Dermis blood vessel endothelial cell (primary cell): Measurements from ENCODE around the gene INTS12. TPM values are rescaled to one million over a fixed set of nuclear protein-coding genes. Genes with fewer than 3 reads are reported as not detected.

Experiments
- DNase-seq: peaks from one replicate; pipeline ENCODE4 v3.0.0; 2010
- total RNA-seq: library from RNA; depleted of rRNA; stranded (reverse); fragments of >200 nt; gene quantifications from 2 replicates; pipeline ENCODE4 v1.2.3, GENCODE V29; 2014

INTS12 gene
- total RNA-seq, 1 donor from 2014 or later, result 14.1 TPM

DNA sequence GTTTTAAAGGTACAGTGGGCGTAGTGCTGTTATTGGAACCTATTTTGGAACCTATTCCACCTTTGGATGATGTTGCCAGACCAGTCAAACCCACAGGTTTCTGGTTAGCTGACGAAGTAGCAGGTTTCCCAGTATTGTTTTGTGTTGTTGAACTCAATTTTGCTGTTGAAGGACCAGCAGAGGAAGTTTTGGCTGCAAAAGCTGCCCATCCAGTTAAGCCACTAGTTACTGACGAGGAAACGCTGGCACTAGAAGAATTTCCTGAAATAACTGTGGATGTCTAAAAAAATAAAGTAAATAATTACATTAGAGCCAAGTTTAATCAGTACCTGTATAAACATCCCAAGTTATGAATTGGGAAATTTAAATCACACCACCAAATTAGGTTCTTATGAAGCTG is 25.5 kb downstream of the INTS12 start:
- DNase-seq, result peak; percentile 64

DNA sequence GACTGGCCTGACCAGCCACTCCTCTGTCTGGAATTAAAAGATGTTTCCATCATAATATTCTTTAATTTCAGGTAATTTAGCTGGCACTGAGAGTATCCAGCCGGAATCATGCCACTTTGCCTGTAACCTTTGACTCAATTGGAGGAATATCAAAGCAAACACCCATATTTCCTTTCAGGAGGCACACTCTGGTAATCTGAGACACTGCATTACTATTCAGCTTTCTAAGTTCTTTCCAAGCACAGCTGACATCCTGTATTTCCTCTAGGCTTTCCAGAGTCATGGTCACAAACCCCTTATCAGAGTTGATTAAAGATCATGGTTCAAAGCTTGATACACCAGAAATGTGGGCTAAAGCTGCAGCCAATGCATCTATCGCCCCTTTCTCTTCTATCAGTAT is 29.3 kb downstream of the INTS12 start:
- peak; percentile 44 for DNase-seq

DNA sequence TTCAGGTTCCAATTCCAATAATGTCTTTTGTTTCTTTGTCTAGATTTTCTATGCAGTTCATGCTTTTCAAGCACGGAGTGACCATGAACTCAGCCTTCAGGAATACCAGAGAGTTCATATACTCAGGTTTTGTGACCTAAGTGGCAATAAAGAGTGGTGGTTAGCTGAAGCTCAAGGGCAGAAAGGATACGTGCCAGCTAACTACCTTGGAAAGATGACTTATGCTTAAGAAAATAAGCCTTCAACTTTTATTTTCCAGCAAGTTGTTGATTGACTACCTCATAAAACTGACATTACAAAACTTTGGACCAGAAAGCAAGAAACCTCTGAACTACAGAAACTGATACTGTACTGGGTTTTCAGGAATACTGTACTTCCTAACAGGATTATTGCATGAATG is 30.8 kb downstream of the INTS12 start:
- DNase-seq, result no peak

DNA sequence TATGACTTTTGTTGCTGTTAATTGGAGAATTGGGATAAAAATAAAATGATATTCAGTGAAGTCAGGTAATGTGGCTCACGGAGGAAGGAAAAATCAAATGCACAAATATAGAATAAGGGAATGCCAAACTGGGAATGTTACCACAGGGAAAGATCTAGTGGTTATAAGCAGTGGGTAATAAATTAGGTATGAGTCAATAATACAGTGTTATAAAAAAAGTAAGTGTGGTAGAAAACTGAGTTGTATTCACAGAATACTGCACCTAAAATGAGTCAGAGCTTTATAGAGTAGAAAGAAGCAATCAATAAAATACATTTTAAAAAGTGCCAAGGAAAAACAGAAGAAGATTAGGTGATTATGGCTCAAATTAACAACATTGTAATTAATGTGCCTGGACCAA is 34.5 kb downstream of the INTS12 start:
- DNase-seq, result no peak

DNA sequence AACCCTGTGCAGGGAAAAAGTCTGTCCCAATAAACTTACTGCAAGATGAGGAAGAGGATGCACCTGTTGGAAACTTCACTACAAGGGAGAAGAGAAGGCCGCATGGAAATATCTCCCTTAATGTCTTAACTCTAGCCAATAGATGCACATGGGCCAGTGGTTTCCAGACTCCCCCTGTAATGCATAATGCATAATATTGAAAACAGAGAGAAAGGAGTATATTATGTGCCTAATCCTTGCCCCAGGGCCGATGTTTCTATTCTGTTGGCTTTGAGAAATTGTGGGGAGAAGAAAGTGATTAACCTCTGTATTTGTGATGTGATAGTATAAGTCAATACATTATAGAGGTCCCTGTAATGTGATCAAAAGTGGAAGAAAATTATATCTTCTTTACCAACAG is 37.2 kb downstream of the INTS12 start:
- DNase-seq, result no peak

DNA sequence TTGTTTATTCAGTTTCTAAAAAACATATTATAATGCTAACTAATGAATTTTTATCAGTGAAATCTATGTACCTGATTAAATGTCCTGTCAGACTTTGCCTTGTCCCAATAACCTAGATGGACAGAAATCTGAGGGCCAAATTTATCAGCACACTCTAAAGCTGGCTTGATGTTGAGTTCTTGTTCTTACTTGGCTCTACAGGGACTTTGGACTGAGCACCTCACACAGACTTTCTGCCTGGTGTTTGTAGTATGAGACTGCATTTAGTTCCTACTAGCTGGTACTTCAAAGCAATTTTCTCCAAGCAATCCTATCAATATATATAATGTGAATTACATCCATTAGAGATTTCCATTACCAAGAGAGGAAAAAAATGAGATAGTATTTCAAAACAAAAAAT is 37.8 kb downstream of the INTS12 start:
- DNase-seq, result no peak

- DNase-seq, result no peak
Measured at GRCh38 chr4:105666693-105667092, 41.8 kb downstream of the INTS12 start.

GRCh38 chr4:105662935-105663675 is 45.4 kb downstream of the INTS12 start:
- no peak for DNase-seq

GRCh38 chr4:105661028-105661427 is 47.5 kb downstream of the INTS12 start:
- DNase-seq, result no peak

DNA sequence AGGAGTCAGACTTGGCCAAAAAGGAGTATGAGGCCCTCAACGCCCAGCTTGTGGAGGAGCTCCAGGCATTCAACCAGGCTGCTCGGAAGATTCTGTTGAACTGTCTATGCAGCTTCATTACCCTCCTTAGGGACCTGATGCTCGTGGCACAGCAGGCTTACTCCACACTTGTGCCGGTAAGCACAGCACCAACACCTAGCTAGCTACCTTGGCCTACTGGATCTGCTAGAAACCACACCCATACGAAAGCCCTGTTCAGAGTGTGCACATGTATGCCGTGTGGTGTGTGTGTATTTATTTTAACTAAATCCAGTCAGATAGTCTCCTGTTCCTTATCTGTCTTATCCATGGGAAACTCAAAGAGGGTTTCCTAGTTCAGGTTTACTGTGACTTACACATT is 49.3 kb downstream of the INTS12 start:
- no peak for DNase-seq

GRCh38 chr4:105657117-105657765 is 51.2 kb downstream of the INTS12 start:
- DNase-seq, result no peak

GRCh38 chr4:105652286-105652888 is 56.1 kb downstream of the INTS12 start:
- DNase-seq, result no peak

DNA sequence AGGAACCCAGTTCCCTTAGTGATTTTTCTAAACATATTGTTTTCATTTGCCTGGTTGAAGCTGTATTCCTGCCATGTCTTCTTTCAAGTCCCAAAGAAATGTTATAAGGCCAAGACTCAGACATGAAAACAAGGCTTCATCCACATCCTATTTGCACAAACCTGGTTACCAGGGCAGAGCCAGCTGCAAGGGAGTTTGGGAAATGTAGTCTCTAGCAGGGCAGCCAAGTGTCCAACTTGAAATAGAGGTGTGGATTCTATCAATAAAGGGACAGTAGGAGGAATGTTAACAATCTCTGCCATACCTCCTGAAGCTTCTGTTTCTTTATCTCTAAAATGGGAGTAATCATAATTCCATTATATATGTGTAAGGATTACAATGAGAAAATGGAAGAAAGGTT is 56.6 kb downstream of the INTS12 start:
- DNase-seq, result no peak

DNA sequence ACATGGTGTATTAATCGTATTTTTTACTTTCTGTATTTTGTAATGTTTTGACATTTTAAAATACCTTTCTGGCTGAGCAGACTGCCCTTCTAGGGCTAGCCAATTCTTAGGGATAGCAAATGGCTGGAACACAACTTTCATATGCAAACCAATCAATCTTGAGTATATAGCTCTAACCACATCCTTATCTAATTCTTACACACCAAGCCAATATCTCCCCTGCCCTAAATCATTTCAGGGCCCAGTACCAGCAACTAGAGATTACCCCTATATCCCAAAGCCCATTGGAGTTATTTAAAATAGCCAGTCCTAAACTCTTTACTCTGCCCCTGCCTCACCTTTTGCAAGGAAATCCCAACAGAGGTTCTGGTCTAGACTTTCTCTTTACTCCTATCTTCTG is 58.3 kb downstream of the INTS12 start:
- DNase-seq, result no peak

- DNase-seq, result no peak
Measured at GRCh38 chr4:105645440-105645839, 63.0 kb downstream of the INTS12 start.

- no peak for DNase-seq
Measured at GRCh38 chr4:105644257-105644656, 64.2 kb downstream of the INTS12 start.

DNA sequence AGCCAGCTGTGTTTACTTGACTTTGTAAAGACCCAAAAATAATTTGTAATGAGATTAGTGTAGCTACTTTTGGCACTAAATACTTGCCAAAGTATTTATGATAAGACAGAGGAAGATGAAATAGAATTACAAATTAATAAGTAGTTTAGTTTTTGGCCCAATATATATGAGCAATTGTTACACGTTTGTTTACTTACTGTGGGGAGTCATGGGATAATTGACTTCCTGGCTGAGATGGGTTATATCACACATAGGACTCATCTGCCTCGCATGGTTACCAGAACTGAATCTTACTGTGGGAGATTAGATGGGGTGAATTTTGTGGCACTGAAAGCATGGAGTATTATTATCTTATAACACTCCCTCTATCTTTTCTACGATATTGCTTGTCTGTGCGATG is 66.6 kb downstream of the INTS12 start:
- no peak for DNase-seq

DNA sequence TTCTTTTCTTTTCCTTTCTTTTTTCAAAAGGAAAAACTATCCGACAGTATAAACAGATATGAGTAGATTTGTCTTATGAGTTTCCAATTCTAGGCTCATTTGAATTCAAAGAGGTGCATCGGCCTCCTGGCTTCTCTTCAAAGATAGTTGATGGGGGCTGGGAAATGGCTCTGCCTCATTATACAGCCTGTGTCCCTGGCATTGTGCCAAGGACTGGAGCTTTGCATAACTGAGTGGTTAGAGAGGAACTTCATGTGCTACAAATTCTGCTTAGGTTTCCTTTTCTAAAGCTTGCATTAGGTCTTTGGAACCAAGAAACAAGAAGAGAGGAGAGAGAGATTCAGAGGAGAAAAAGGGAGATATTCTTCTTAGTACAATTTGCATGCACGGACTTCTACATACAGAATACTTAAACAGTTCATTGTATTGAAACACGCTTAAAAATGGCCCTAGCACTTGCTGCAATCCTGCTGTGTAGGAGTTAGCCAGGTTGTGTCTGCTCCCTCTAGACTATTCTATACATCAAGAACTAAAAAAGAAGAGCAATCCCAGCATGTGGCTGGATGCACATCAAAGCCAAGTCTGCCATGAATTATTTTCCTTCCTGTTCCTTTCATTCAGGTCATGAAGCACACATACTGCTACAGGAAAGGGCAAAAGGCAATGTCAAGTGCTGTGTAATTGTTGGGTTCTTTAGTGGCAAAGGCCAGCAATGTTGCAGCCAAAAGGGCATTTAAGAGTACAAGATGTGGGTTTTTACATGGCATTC is 70.9 kb downstream of the INTS12 start:
- peak; percentile 25 for DNase-seq

GRCh38 chr4:105634402-105635080 is 73.9 kb downstream of the INTS12 start:
- no peak for DNase-seq

DNA sequence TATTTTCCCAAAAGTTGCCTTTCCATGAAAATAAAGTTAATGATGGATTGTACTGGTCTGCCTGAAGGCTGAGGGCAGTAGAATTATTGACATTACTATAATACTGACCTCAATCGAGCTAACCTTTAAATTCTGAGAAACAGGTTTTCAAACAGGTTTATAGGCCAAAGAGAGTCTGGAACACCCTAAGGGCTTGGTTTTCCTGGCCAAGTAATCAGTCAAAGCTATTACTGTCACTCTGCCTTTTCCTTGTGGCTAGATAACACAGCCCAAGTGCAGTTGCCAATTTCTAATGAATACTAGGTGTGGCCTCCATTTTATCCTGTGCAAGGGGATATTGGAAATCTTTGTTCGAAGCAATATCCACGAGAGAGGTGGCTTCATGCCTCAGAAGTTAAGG is 75.2 kb downstream of the INTS12 start:
- DNase-seq, result no peak
